ENCODE data around the gene ATP6V0A1.
"Not testable (repeated sequence)": the region's sequence is repeated elsewhere in the genome, so short reads cannot be mapped to it uniquely, and the experiment has no call there.

Gene ATP6V0A1

GRCh38 chr17:42543190-42544079, 84.8 kb downstream of the ATP6V0A1 start:
- no peak for DNase-seq

GRCh38 chr17:42544874-42545283, 86.2 kb downstream of the ATP6V0A1 start:
- DNase-seq: no peak

- DNase-seq: not testable (repeated sequence)
Measured at GRCh38 chr17:42545755-42546505, 87.3 kb downstream of the ATP6V0A1 start.

- no peak for DNase-seq
Measured at GRCh38 chr17:42547001-42547461, 88.4 kb downstream of the ATP6V0A1 start.

DNA sequence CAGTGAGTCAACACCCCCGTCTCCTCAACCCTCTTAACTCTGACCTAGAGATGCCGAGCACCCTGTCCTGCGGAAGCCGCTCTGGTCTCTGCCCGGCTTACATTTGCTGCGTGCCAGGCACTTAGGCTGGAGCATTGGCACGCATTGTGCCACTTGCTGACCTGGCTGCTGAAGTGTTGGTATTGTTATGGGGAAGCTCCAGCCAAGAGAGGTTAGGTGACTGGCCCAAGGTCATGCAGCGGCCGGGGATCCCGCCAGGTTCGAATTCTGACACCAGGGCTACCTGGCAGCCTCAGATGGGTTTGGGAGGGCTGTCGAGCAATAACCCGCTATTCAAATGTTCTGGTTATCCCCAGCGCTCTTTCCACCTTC, 89.0 kb downstream of the ATP6V0A1 start:
- DNase-seq: no peak

DNA sequence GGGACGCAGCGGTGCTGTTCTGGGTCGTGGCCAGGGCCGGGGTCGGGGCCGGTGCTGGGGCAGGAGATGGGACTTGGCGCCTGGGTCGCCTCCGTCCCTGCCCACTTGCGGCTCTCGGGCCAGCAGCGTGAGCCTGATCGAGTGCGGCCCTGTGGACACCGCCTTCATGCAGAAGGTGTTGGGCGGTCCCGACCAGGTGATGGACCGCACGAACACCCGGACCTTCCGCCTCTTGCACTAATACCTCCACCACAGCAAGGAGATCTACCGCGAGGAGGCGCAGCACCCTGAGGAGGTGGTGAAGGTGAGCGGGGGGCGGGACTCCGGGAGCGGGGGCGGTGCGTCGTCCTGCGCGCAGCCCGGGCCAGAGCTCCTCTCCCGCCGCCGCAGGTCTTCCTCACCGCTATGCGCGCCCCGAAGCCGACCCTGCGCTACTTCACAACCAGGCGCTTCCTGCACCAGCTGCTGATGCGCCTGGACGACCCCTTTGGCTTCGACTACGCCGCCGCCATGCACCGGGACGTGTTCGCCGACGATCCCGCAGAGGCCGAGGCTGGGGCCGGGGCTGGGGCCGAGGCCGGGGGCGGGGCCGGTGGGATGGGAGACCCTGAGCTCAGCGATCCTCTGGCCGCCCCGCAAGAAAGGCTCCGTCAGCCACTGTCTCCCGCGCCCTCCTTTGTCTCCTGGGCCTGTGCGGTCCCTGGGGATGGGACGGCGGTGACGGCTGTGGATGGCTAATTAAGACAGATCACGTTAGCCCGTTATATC, 89.6 kb downstream of the ATP6V0A1 start:
- DNase-seq: no peak

DNA sequence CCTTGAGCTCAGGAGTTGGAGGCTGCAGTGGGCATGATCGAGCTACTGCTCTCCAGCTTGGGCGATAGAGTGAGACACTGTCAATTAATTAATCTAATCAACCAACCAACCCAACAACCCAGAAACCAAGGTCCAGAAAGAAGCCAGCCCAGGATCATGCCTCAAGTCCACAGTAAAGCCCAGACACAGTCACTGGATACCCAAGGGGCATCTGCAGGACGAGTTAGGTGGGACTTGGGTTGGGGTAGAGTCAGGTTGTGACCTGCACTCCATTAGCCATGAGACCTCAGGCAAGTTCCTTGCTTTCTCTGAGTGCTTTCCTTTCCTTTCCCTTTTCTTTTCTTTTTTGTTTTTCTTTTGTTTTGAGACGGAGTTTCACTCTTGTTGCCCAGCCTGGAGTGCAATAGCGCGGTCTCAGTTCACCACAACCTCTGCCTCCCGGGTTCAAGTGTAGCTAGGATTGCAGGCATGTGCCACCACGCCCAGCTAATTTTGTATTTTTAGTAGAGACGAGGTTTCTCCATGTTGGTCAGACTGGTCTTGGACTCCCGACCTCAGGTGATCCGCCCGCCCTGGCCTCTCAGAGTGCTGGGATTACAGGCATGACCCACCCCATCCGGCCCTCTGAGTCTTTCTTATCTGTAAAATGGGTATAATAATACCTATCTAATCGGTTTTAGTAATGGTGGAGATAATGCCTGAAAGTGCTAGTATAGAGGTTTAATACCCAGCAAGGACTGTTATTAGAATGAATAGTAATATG, 90.5 kb downstream of the ATP6V0A1 start:
- no peak for DNase-seq

DNA sequence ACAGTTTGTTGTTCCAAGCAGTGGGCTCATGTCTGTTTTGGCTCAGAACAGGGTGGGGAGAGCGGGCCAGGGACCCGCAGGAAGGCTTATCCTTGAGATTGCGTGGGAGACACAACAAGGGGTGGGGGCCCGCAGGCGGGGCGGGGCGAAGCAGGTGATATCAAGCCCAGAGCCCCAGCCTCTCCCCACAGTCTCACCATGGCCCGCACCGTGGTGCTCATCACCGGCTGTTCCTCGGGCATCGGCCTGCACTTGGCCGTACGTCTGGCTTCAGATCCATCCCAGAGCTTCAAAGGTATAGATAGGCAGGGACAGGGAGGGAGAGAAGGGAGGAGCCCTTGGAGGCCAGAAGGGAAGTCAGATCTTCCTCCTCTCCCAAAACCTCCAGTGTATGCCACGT, 94.1 kb downstream of the ATP6V0A1 start, which contains the start of gene HSD17B1:
HSD17B1 (plus strand) TSS at position 188 of the 400 bp plus-strand sequence; CDS start at position 199, 11 bp downstream.
- DNase-seq: not testable (repeated sequence)

DNA sequence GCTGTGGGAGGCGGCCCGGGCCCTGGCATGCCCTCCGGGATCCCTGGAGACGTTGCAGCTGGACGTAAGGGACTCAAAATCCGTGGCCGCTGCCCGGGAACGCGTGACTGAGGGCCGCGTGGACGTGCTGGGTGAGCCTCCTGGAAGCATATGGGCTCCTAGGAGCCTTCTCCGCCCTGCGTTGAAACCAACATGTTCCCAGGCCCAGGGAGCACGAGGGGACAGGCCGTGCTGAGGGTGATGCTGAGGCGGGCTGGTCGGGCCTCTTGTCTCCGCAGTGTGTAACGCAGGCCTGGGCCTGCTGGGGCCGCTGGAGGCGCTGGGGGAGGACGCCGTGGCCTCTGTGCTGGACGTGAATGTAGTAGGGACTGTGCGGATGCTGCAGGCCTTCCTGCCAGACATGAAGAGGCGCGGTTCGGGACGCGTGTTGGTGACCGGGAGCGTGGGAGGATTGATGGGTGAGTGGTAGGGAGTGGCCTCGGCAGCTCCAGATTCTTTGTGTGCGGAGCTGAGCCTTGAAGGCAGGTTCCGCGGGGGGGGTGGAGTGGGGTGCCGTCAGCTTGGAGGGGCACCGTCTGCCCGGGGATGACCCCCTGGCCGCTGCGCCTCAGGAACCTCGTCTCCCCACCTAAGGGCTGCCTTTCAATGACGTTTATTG, 94.6 kb downstream of the ATP6V0A1 start:
- no peak for DNase-seq

DNA sequence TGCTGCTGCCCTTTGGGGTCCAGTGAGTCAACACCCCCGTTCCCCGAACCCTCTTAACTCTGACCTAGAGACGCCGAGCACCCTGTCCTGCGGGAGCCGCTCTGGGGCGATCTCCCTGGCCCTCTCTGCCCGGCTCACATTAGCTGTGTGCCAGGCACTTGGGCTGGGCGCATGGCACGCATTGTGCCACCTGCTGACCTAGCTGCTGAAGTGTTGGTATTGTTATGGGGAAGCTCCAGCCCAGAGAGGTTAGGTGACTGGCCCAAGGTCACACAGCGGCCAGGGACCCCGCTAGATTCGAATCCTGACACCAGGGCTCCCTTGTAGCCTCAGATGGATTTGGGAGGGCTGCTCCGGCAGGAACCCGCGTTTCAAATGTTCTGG, 95.2 kb downstream of the ATP6V0A1 start:
- no peak for DNase-seq

DNA sequence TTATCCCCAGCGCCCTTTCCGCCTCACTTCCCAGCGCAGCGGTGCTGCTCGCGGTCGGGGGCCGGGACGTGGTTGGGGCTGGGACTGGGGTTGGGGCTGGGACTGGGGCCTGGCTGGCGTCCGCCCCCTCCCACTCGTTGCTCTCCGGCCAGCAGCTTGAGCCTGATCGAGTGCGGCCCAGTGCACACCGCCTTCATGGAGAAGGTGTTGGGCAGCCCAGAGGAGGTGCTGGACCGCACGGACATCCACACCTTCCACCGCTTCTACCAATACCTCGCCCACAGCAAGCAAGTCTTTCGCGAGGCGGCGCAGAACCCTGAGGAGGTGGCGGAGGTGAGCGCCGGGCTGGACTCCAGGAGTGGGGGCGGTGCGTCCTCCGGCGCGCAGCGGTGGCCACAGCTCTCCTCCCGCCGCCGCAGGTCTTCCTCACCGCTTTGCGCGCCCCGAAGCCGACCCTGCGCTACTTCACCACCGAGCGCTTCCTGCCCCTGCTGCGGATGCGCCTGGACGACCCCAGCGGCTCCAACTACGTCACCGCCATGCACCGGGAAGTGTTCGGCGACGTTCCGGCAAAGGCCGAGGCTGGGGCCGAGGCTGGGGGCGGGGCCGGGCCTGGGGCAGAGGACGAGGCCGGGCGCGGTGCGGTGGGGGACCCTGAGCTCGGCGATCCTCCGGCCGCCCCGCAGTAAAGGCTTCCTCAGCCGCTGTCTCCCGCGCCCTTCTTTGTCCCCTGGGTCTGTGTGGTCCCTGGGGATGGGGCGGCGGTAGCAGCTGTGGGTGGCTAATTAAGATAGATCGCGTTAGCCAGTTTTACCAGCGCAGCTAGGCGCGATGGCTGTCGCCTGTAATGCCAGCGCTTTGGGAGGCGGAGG, 95.8 kb downstream of the ATP6V0A1 start:
- peak; percentile 65 for DNase-seq

DNA sequence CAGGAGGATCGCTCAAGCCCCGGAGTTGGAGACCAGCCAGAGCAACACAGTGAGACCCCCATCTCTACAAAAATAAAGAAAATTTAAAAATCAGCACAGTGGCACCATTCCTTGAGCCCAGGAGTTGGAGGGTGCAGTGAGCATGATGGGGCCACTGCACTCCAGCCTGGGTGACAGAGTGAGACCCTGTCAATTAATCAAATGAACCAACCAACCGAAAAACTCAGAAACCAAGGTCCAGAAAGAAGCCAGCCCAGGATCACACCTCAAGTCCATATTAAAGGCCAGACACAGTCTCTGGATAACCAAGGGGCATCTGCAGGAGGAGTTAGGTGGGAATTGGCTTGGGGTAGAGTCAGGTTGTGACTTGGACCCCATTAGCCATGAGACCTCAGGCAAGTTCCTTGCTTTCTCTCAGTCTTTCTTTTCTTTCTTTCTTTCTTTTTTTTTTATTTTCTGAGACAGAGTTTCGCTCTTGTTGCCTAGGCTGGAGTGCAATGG, 96.5 kb downstream of the ATP6V0A1 start:
- DNase-seq: no peak

GRCh38 chr17:42555961-42556617, 97.4 kb downstream of the ATP6V0A1 start:
- DNase-seq: not testable (repeated sequence)

DNA sequence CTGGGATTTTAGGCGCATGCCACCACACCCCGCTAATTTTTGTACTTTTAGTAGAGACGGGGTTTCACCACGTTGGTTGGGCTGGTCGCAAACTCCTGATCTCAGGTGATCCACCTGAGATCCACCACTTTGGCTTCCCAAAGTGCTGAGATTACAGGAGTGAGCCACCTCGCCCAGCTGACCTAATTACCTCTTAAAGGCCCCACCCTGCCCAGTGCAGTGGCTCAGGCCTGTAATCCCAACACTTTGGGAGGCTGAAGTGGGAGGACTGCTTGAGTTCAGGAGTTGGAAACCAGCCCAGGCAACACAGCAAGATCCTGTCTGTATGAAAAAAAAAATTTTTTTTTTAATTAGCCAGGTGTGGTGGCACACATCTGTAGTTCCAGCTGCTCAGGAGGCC, 100.4 kb downstream of the ATP6V0A1 start:
- no peak for DNase-seq

DNA sequence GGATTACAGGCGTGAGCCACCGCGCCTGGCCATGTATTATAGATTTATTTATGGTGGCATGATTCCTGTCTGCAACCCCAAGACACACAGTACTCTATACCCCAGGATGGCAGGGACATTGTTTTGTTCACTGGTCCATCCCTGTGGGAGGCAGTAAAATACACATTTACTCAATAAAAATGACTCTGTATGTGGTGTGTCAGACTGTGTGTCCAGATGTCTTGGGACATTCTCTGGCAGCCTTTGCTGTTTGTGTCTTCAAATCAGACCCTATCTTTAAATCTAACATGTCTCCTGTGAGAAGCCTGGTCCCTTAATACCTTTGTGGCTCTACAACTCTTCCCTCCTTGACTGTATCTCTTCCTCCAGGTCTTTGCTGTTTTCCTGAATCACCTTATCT, 101.6 kb downstream of the ATP6V0A1 start:
- no peak for DNase-seq

GRCh38 chr17:42561897-42562387, 103.3 kb downstream of the ATP6V0A1 start, which contains the start of gene COASY:
Gene COASY (plus strand): TSS chr17:42562148. CDS start chr17:42562623, 475 bp downstream.
- peak; percentile 95 for DNase-seq

GRCh38 chr17:42562388-42563142, 103.9 kb downstream of the ATP6V0A1 start:
- DNase-seq: no peak

GRCh38 chr17:42563143-42563509, 104.4 kb downstream of the ATP6V0A1 start:
- no peak for DNase-seq

GRCh38 chr17:42563543-42563942, 104.9 kb downstream of the ATP6V0A1 start:
- no peak for DNase-seq
